ENCODE measurements around the gene CBX4. TPM values are rescaled to one million over a fixed set of nuclear protein-coding genes. Genes with fewer than 3 reads are reported as not detected.
A peak's percentile ranks its signal among the peaks of the same experiment; 100 is the strongest.
"Not testable (repeated sequence)": the region's sequence is repeated elsewhere in the genome, so short reads cannot be mapped to it uniquely, and the experiment has no call there.

The CBX4 gene
- total RNA-seq, 2 donors from 2014 or later = 103 to 110 TPM

DNA sequence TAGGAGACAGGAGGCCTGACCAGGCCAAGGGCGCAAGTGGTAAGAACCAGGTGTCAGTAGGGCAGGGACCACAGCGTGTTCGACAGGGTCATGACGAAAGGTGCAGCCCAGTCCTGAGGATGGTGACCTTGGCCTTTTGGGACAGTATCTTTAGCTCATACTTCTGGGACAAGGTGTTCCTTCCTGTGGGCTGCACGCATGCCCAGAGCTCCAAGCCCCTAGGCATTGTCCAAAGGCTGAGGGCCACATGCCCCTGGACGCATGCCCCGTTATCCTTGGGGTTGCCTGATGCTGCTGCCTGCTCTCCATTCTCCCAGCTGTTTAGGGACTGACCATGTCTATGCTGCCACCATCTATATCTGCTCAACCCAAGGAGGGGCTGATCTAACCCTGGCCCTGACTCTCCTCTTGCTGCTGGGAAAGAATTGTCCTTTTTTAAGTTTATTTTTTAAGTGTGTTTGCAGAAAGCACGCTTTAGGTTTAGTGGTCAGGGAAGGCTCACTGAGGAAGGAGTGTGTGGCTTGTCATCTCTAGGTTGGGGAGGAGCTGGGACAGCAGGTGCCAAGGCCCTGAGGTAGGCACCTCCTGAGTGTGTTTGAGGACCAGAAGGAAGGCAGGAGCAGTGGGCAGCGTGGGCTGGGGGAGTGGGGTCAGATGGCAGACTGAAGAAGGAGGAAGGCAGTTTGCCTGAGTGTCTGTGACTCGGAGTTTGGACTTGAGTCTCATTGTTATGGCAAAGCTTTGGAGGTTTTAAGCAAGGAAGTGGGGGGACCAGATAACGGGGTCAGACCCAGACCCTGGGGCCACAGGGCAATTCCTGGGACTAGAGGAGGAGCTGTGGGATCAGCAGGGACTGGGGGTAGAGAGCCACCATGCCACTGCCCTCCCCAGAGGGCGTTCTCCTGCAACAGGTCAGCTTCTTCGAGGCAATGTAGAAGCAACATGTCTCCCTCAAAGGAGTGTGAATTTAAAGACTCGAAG, 15.1 kb upstream of the CBX4 start:
- no peaks in the 10 kb centered on the region for H3K9me3 ChIP-seq (ENCODE audit: control insufficient read depth, low read length, poor library complexity, severe bottlenecking)
- ATAC-seq (no peak), DNase-seq (no peak)
- H3K36me3 Mint-ChIP-seq (ENCODE audit: low read depth) = peaks cover 2% of the 10 kb centered on the region
- no peak overlapping the region for H3K27ac Mint-ChIP-seq
- H3K4me3 Mint-ChIP-seq = no peak overlapping the region
- no peaks in the 10 kb centered on the region for H3K4me1 Mint-ChIP-seq
- peaks cover 42% of the 10 kb centered on the region for H3K27me3 Mint-ChIP-seq

DNA sequence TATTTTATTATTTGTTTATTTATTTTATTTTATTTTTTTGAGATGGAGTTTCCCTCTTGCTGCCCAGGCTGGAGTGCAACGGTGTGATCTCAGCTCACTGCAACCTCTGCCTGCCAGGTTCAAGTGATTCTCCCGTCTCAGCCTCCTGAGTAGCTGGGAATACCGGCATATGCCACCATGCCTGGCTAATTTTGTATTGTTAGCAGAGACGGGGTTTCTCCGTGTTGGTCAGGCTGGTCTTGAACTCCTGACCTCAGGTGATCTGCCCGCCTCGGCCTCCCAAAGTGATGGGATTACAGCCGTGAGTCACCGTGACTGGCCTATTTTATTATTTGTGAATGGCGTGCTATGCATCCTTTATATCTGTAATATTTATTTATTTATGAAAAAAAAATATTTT, 13.9 kb upstream of the CBX4 start:
- not testable (repeated sequence) for H3K36me3 Mint-ChIP-seq (ENCODE audit: low read depth); DNase-seq; ATAC-seq; H3K9me3 ChIP-seq (ENCODE audit: control insufficient read depth, low read length, poor library complexity, severe bottlenecking); H3K4me3 Mint-ChIP-seq; H3K27ac Mint-ChIP-seq; H3K4me1 Mint-ChIP-seq
- peaks cover 46% of the 10 kb centered on the region for H3K27me3 Mint-ChIP-seq

DNA sequence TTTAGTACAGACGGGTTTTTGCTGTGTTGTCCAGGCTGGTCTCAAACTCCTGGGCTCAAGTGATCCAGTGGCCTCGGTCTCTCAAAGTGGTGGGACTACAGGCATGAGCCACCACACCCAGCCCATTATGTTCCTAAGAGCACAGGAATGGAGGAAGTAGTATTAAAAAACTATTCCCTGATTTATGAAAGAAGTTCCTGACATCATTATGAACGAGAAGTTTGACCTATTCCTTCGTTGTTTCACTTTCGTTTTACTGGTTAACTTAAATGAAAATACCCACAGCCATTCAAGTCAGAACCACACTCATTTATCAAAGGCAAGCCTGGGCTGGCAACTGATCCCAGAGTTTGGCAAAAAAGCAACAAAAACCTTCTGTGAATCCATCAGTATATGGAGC, 13.5 kb upstream of the CBX4 start:
- DNase-seq (no peak), ATAC-seq (no peak)
- Mint-ChIP-seq H3K36me3 (ENCODE audit: low read depth) (peaks cover 2% of the 10 kb centered on the region), H3K27me3 (peaks cover 46% of the 10 kb centered on the region), H3K4me3 (no peak overlapping the region), H3K4me1 (no peaks in the 10 kb centered on the region), H3K27ac (no peak overlapping the region)
- no peaks in the 10 kb centered on the region for H3K9me3 ChIP-seq (ENCODE audit: control insufficient read depth, low read length, poor library complexity, severe bottlenecking)

DNA sequence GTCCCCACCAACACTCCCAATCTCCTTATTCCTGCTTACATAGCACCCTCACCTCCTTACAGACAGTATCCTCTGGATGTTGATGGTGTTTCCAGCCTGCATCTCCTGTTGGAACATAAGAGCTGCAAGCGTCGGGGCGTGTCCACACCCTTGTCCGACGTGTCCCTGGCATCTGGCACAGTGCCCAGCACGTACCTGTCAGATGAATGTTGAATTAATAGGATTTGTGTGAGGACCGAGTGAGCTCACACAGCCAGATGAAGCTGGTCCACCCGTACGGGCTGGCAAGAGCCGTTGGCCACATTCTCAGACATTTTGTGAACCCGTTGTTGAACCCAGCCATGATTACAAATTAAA, 12.2 kb upstream of the CBX4 start:
- Mint-ChIP-seq H3K27ac (no peak overlapping the region), H3K36me3 (ENCODE audit: low read depth) (no peaks in the 10 kb centered on the region), H3K4me3 (no peak overlapping the region), H3K4me1 (no peaks in the 10 kb centered on the region), H3K27me3 (peaks cover 43% of the 10 kb centered on the region)
- ATAC-seq = no peak
- DNase-seq = no peak
- H3K9me3 ChIP-seq (ENCODE audit: control insufficient read depth, low read length, poor library complexity, severe bottlenecking) = no peaks in the 10 kb centered on the region

DNA sequence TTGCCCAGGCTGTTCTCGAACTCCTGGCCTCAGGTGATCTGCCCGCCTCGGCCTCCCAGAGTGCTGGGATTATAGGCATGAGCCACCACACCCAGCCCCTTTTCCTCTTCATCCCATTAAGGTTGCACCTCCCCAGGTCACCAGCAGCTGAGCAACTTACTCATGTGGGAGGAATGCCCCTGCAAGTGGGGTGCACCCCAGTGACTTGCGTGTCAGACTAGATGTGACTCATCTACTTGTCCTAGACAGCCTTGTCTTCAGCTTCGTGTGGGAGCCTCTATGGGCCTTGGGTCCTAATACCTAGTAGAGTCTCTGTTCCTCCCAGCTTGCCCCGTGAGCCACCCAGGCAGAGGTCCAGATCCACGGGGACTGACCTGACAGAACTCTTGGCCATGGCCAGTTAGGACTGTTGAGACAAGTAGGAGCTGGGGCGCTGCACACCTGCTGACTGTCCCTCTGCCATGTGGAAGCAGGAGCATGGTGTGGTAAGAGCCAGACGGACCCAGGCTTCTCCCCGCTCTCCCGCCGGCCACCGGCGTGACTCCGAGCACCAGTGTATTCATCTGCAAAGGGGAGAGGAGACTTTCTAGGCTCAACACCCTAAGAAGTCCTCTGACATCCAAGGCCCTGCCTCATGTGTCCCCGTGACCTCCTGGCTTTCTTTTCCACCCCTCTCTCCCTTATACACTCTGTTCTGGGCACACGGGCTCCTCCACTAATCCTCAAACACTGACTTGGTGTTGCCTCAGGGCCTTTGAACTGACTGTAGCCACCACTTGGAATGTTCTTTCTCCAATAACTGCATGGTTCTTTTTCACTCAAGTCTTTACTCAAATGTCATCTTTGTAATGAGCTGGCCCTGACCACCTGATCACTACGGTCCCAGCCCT, 11.6 kb upstream of the CBX4 start:
- no peaks in the 10 kb centered on the region for H3K9me3 ChIP-seq (ENCODE audit: control insufficient read depth, low read length, poor library complexity, severe bottlenecking)
- no peaks in the 10 kb centered on the region for H3K4me1 Mint-ChIP-seq
- H3K4me3 Mint-ChIP-seq = no peak overlapping the region
- ATAC-seq = no peak
- peaks cover 48% of the 10 kb centered on the region for H3K27me3 Mint-ChIP-seq
- no peak for DNase-seq
- H3K36me3 Mint-ChIP-seq (ENCODE audit: low read depth) = no peaks in the 10 kb centered on the region
- H3K27ac Mint-ChIP-seq = no peak overlapping the region

DNA sequence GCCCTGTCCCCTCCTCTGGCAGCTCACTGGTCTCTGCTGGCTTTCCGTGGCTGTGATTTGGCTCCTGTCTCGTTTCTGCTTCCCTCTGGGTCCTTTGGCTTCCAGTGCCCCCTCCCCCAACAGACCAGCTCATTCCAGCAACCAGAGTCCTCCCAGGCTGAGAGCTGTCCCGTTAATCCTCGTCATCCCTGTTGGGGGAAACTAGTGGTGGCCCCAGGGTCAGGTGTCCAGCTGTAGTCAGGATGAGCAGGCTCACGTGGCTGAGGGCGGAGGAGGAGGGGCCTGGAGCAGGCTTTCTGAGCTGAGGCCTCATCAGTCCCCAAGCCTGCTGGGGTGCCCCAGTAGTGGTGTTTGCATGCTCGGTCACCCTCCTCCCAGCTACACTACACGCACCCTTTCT, 10.7 kb upstream of the CBX4 start:
- no peak for ATAC-seq
- H3K4me1 Mint-ChIP-seq = no peaks in the 10 kb centered on the region
- H3K36me3 Mint-ChIP-seq (ENCODE audit: low read depth) = no peaks in the 10 kb centered on the region
- H3K27me3 Mint-ChIP-seq = peaks cover 39% of the 10 kb centered on the region
- no peak overlapping the region for H3K27ac Mint-ChIP-seq
- DNase-seq = no peak
- no peak overlapping the region for H3K4me3 Mint-ChIP-seq
- no peaks in the 10 kb centered on the region for H3K9me3 ChIP-seq (ENCODE audit: control insufficient read depth, low read length, poor library complexity, severe bottlenecking)

DNA sequence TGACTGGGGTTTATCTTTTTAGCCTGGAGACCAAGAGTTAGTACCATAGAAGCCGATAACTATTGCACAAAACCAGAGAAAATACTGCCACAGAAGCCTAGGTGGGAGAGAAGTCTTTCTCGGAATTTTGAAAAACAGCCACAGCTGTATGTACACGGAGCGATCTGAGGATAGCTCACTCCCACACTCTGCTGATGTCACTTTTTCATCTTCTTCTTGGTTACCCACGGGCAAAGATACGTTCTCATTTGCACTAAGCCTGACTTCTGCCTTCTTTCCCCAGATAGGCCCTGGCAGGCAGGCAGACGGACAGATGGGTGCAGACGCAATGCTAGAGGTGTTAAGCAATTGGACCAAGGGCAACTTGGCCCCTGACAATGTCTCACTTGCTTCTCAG, 9.1 kb upstream of the CBX4 start:
- peaks cover 4% of the 10 kb centered on the region for H3K4me1 Mint-ChIP-seq
- H3K4me3 Mint-ChIP-seq = no peak overlapping the region
- no peaks in the 10 kb centered on the region for H3K36me3 Mint-ChIP-seq (ENCODE audit: low read depth)
- DNase-seq (no peak), ATAC-seq (no peak)
- no peak overlapping the region for H3K27ac Mint-ChIP-seq
- peaks cover 35% of the 10 kb centered on the region for H3K27me3 Mint-ChIP-seq
- H3K9me3 ChIP-seq (ENCODE audit: control insufficient read depth, low read length, poor library complexity, severe bottlenecking) = no peaks in the 10 kb centered on the region

DNA sequence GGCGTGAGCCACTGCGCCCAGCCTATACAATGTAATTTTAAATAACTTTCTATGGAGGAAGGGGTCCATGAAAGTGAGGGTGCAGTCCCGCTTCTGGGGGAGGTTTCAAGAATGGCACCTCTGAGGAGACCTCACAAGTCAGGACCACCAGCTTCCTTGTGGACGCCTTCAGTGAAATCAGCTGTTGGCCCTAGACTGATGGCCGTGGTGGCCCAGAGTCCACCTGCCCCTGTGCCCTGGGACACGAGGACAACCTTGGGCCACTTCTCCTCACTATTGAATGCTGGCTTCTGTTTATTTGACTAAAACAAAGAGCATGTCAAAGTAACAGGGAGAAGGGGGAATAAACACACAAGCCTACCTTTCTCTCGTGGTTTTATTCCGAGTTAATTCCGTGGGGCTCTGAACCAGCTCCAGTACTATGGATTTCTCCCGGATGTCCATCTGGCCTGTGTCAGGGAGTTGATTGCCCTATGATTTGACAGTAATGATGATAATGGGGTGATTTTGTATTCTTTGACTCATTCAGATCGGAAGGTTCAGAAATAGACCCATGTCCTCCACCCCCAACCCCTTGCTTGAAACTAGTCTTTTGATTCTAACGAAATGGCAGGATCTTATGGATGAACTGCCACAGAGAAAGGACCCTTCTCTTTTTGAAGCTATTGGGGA, 8.6 kb upstream of the CBX4 start:
- H3K9me3 ChIP-seq (ENCODE audit: control insufficient read depth, low read length, poor library complexity, severe bottlenecking) = no peaks in the 10 kb centered on the region
- H3K4me3 Mint-ChIP-seq = no peak overlapping the region
- ATAC-seq (no peak), DNase-seq (no peak)
- no peak overlapping the region for H3K27ac Mint-ChIP-seq
- no peaks in the 10 kb centered on the region for H3K36me3 Mint-ChIP-seq (ENCODE audit: low read depth)
- H3K27me3 Mint-ChIP-seq = peaks cover 39% of the 10 kb centered on the region
- H3K4me1 Mint-ChIP-seq = peaks cover 6% of the 10 kb centered on the region

DNA sequence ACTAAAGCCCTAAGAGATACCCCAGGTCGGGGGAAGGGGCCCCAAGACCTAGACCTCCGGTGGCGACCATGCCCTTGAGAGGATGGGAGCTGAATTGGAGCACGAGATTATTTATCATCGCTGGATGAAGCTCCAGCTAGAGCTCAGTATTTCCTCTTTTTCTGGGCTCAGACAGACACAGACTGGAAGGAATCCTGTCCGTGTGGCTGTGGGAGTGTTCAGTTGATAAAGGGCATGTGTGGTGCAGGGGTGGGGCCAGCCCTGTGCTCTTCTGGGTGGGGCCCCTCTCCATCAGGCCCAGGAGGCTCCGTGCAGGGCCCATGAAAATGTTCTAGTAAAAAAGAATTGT, 6.3 kb upstream of the CBX4 start:
- Mint-ChIP-seq H3K36me3 (ENCODE audit: low read depth) (no peaks in the 10 kb centered on the region), H3K27ac (no peak overlapping the region), H3K27me3 (peaks cover 44% of the 10 kb centered on the region), H3K4me1 (peaks cover 16% of the 10 kb centered on the region), H3K4me3 (no peak overlapping the region)
- DNase-seq (no peak), ATAC-seq (no peak)
- no peaks in the 10 kb centered on the region for H3K9me3 ChIP-seq (ENCODE audit: control insufficient read depth, low read length, poor library complexity, severe bottlenecking)

DNA sequence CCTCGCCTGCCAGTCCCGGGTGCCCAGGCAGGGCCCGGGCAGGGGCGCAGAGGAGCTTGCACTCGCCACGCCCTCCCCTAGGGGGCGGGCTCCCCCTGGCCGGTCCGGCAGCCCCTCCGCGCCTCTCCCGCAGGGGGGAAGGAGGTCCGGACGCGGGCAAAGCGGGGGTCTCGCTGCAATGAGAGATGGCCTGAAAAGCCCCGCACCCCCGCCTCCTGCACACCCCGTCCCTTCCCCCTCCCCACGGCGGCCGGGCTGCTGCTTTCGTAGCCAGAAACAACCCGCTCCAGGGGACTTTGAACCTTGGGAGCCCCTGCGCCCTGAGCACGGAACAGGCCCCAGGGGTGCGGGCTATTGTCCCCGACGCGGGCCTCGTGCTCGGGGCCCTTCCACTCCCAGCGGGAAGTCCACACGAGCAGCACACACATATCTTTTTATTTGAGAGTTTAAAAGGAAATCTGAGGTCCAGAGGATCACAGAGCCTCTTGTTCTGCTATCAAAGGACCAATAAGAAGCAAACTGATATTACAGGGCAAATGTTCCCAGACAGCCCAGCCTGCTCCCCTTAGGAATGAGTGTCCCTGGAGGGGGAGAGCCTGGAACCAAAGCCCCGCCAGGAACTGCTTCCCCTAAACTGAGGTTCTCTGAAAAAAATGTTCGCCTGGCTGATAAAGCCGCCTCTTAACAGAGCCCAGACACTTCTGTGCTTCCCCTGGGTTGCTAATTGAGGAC, 5.8 kb upstream of the CBX4 start:
- H3K4me1 Mint-ChIP-seq = peaks cover 16% of the 10 kb centered on the region
- no peaks in the 10 kb centered on the region for H3K9me3 ChIP-seq (ENCODE audit: control insufficient read depth, low read length, poor library complexity, severe bottlenecking)
- H3K4me3 Mint-ChIP-seq = peak overlapping the region; percentile 60
- DNase-seq (peak; percentile 40 to 57 (median 46)), ATAC-seq (peak; percentile 68)
- H3K27ac Mint-ChIP-seq = no peak overlapping the region
- H3K36me3 Mint-ChIP-seq (ENCODE audit: low read depth) = no peaks in the 10 kb centered on the region
- peaks cover 44% of the 10 kb centered on the region for H3K27me3 Mint-ChIP-seq

DNA sequence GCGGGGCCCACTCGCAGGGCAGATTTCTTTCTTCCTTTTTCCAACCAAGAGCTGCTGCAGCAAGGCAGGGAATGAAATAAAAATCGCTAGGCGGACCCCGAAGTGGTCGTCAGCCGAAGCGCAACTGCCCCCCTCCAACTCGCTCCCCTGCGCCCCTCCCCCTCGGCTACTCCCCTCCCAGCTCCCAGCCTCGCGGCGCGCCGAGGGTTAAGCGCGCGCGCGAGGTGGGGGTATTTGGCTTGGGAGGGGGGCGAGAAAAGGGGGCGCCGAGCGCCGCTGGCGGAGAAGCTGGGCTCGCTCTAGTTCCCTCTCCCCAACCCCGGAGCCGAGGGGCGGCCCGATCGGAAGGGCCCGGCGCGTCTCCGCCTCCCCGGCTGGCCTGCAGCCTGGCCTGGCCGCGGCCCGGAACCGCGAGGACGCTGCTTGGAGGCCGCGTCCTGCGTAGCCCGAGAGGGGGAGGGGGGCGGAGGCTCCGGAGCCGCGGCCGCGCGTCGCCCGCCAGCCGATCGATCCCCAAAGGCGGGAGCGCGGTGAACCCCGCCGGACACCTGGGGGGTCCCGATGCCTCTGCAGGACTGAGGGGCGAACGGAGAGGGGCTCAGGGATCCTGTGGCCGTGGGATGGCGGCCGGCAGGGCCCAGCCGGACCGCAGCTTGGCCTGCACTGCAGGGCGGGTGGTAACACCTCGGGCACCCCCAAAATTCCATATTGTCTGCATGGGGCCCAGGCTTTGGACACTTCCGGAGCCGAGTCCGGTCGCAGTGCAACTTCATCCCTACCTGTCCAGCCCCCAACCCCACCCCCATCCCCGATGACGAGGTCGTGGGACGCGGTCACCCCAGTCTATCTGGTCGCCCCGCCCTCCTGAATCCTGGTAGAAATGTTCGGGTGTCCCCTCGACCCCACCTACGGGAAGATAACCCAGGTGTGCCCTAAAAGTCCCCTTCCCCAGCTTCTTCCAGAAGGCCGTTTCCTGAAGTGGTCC, 4.9 kb upstream of the CBX4 start:
- H3K27me3 Mint-ChIP-seq = peaks cover 43% of the 10 kb centered on the region
- H3K36me3 Mint-ChIP-seq (ENCODE audit: low read depth) = no peaks in the 10 kb centered on the region
- peak overlapping the region; percentile 90 for H3K4me3 Mint-ChIP-seq
- H3K9me3 ChIP-seq (ENCODE audit: control insufficient read depth, low read length, poor library complexity, severe bottlenecking) = no peaks in the 10 kb centered on the region
- ATAC-seq (no peak), DNase-seq (no peak)
- no peak overlapping the region for H3K27ac Mint-ChIP-seq
- H3K4me1 Mint-ChIP-seq = peaks cover 16% of the 10 kb centered on the region

DNA sequence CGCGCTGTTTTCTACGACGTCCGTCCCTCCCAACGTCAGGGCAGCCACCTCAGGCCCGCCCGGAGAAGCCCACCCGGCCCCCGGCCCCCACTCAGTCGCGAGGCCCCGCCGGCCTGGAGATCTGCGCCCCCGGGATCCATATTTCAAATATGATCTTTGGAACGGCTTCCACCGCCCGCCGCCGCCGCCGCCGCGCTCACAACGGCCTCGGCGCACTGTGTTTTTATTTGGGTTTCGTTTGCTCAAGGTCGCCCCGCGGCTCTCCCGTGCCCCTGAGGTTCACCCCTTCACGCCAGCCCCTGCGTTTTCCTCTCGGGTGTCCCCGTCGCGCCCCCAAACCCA, 4.2 kb upstream of the CBX4 start:
- no peak for ATAC-seq
- no peaks in the 10 kb centered on the region for H3K36me3 Mint-ChIP-seq (ENCODE audit: low read depth)
- peaks cover 37% of the 10 kb centered on the region for H3K27me3 Mint-ChIP-seq
- no peaks in the 10 kb centered on the region for H3K9me3 ChIP-seq (ENCODE audit: control insufficient read depth, low read length, poor library complexity, severe bottlenecking)
- H3K27ac Mint-ChIP-seq = no peak overlapping the region
- no peak for DNase-seq
- H3K4me3 Mint-ChIP-seq = peak overlapping the region; percentile 90
- H3K4me1 Mint-ChIP-seq = peaks cover 16% of the 10 kb centered on the region
